MCF 10A (cell line): ENCODE data around the gene SSH2. TPM values are rescaled to one million over a fixed set of nuclear protein-coding genes. Genes with fewer than 3 reads are reported as not detected.

Experiments
- BruUV-seq: library from RNA; stranded (reverse); fragments of 400-500 nt; replicated peaks from 2 replicates; lab custom pipeline; 2021; lab: Mats Ljungman, UMichigan
- CTCF ChIA-PET: fragments of 300-600 bp; sonication (Branson Sonifier 250); formaldehyde crosslinking; extraction: SDS; loops from one replicate; lab custom pipeline; 2021; ENCODE audit warnings: antibody characterized with exemption, inconsistent platforms; lab: Yijun Ruan, JAX
- POLR2A ChIA-PET: fragments of 300-600, 350-650 bp; sonication (Branson Sonifier 250); formaldehyde crosslinking; extraction: SDS; loops from one replicate; lab custom pipeline; 2020; ENCODE audit warnings: antibody characterized with exemption, inconsistent platforms; lab: Yijun Ruan, JAX
- DNase-seq: peaks from one replicate; pipeline ENCODE4 v3.0.0-alpha.2; 2018; ENCODE audit not compliant: unreplicated experiment
- H3K27ac Mint-ChIP-seq: one replicate; pipeline ENCODE4 v1.8.0; 2022; ENCODE audit warnings: mild to moderate bottlenecking, low read depth, mixed read lengths; ENCODE audit not compliant: unreplicated experiment
- H3K27me3 Mint-ChIP-seq: one replicate; pipeline ENCODE4 v1.8.0; 2022; ENCODE audit warnings: mixed read lengths; ENCODE audit not compliant: insufficient read depth, unreplicated experiment
- H3K36me3 Mint-ChIP-seq: one replicate; pipeline ENCODE4 v1.8.0; 2022; ENCODE audit warnings: mild to moderate bottlenecking, moderate library complexity, mixed read lengths; ENCODE audit not compliant: insufficient read depth, unreplicated experiment
- H3K4me1 Mint-ChIP-seq: one replicate; pipeline ENCODE4 v1.8.0; 2022; ENCODE audit warnings: mixed read lengths; ENCODE audit not compliant: insufficient read depth, unreplicated experiment
- H3K4me3 Mint-ChIP-seq: one replicate; pipeline ENCODE4 v1.8.0; 2022; ENCODE audit warnings: mild to moderate bottlenecking, moderate library complexity, mixed read lengths; ENCODE audit not compliant: unreplicated experiment
- H3K9me3 Mint-ChIP-seq: one replicate; pipeline ENCODE4 v1.8.0; 2022; ENCODE audit warnings: mixed read lengths; ENCODE audit not compliant: unreplicated experiment
- intact Hi-C: fragments of 100-400 bp; cut with micrococcal nuclease; formaldehyde crosslinking; loops from 2 replicates; pipeline ENCODE4 v1.14.1; 2022
- total RNA-seq: library from RNA; stranded (reverse); gene quantifications from 2 replicates; pipeline ENCODE4 v1.2.3, GENCODE V29; 2022
- TF ChIP-seq, protein P1 (sequence below): fragments of 200-600 bp; IDR thresholded peaks from one replicate; pipeline ENCODE4 v1.8.0; 2022; ENCODE audit warnings: antibody characterized with exemption, mild to moderate bottlenecking; ENCODE audit not compliant: unreplicated experiment

SSH2 gene
- total RNA-seq, 1 experiment from 2014 or later, result 21.9 TPM

DNA sequence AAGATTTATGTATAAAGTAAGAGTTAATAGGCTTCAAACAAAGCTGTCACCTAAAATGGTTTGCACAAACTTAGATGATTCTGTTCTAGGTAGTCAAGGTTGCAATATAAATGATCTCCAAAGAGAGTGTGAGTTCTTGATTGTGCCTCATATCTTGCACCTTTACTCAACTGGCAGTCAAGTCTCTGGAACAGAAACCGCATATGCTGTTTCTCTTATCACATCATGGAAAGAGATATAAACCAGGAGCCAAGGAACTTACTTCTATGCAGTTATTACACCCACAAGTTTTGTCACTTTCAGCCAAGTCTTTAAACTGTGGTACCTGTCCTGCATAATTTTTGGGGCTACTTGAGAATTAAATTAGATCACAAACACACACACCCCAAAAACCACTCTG, 5.2 kb downstream of the SSH2 start:
- TF ChIP-seq, protein P1, sequence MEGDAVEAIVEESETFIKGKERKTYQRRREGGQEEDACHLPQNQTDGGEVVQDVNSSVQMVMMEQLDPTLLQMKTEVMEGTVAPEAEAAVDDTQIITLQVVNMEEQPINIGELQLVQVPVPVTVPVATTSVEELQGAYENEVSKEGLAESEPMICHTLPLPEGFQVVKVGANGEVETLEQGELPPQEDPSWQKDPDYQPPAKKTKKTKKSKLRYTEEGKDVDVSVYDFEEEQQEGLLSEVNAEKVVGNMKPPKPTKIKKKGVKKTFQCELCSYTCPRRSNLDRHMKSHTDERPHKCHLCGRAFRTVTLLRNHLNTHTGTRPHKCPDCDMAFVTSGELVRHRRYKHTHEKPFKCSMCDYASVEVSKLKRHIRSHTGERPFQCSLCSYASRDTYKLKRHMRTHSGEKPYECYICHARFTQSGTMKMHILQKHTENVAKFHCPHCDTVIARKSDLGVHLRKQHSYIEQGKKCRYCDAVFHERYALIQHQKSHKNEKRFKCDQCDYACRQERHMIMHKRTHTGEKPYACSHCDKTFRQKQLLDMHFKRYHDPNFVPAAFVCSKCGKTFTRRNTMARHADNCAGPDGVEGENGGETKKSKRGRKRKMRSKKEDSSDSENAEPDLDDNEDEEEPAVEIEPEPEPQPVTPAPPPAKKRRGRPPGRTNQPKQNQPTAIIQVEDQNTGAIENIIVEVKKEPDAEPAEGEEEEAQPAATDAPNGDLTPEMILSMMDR, result no peak
- intact Hi-C loops, result no loop called here
- BruUV-seq, result no TSS peak
- no peaks in the 10 kb centered on the region for H3K9me3 Mint-ChIP-seq
- no peaks in the 10 kb centered on the region for H3K27me3 Mint-ChIP-seq
- DNase-seq, result no peak
- ChIA-PET POLR2A (no interaction called here), CTCF (interaction anchor here (0.5 to 9.6 kb wide), 3 partner anchors 9 to 115 kb away, joined by 3 to 323 read pairs (median 4); no protein-coding TSS in a partner anchor)
- H3K4me3 Mint-ChIP-seq, result no peak overlapping the region
- peaks cover 29% of the 10 kb centered on the region for H3K4me1 Mint-ChIP-seq
- H3K27ac Mint-ChIP-seq, result no peak overlapping the region
- peaks cover 8% of the 10 kb centered on the region for H3K36me3 Mint-ChIP-seq

DNA sequence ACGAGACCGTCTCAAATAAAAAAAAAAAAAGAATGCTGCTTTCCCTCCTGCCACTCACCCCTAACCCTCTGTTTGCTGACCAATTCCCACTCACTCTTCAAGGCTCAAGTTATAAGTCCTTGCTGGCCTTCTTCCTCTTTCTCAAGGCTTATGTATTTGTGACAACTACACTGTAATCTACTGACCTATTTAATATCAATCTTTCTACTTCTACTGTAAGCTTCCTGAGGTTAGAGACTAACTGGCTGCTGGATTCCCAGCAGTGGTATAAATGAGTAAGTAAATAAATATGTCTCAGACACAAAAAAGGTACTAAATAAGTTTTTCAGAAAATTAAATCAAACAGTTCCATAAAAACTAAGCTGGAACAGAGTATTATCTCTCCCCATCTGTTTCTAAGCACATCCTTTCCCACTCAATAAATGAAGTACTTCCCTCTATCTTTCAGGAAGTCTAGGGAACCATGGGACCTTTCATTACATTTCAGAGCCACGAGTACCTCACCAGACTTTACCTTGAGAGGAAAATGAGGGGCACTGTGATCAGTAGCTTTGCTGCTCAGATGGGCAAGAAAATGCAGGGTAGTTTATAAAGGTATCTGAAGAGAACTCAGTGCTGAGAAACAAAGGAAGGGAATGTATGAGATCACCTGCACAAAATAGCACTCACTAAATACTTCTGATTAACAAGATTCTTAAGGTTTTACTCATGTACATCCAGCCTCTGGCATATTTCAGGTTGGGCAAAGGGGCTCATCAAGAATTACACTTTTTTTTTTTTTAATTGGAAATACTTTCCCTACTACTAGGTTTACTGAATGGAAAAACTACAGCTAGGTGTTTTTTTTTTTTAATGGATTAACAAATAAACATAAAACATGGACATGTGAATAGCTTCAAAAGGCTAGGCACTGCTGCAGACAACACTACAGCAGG, 10.8 kb downstream of the SSH2 start:
- Mint-ChIP-seq H3K36me3 (peaks cover 8% of the 10 kb centered on the region), H3K9me3 (no peaks in the 10 kb centered on the region), H3K4me1 (peaks cover 16% of the 10 kb centered on the region), H3K4me3 (peak overlapping the region; percentile 2), H3K27ac (peak overlapping the region; percentile 33), H3K27me3 (no peaks in the 10 kb centered on the region)
- ChIA-PET CTCF (interaction anchor here (0.7 to 3.5 kb wide), 6 partner anchors 12 to 112 kb away, joined by 3 to 20 read pairs (median 3); partner anchors contain the start of gene SSH2), POLR2A (interaction anchor here (0.6 to 3.9 kb wide), 8 partner anchors 9 to 280 kb away, joined by 3 to 38 read pairs (median 4); partner anchors contain the start of gene SSH2)
- peak; percentile 5 for DNase-seq
- TSS peak; percentile 48 for BruUV-seq
- intact Hi-C loops, result no loop called here
- TF ChIP-seq, protein P1, result no peak

DNA sequence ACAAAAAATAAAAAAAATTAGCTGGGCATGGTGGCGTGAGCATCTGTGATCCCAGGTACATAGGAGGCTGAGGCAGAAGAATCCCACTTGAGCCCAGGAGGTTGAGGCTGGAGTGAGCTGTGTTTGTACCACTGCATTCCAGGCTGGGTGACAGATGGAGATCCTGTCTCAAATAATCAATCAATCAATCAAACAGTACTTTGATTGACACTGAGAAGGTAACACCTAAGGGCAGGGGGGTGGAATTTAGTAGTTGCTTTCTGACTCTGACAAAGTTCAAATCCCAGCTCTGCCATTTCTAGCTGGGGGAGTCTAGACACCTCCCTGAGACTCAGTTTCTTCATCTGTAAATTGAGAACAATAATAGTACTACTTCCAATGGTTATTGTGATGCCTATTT, 12.0 kb downstream of the SSH2 start:
- BruUV-seq, result no TSS peak
- Mint-ChIP-seq H3K9me3 (no peaks in the 10 kb centered on the region), H3K27me3 (no peaks in the 10 kb centered on the region), H3K27ac (no peak overlapping the region), H3K4me3 (no peak overlapping the region), H3K36me3 (peaks cover 8% of the 10 kb centered on the region), H3K4me1 (peaks cover 16% of the 10 kb centered on the region)
- intact Hi-C loops, result no loop called here
- TF ChIP-seq, protein P1, result no peak
- CTCF ChIA-PET, result interaction anchor here (1.1 to 3.5 kb wide), 2 partner anchors 13 to 31 kb away, joined by 3 to 20 read pairs; partner anchors contain the start of gene SSH2
- no peak for DNase-seq
- POLR2A ChIA-PET, result interaction anchor here (1.1 to 3.9 kb wide), 2 partner anchors 11 to 104 kb away, joined by 4 to 38 read pairs; partner anchors contain the start of gene SSH2
